NCI-H748 (cell line): Measurements from ENCODE around the gene OR12D1.
"Not testable (repeated sequence)": the region's sequence is repeated elsewhere in the genome, so short reads cannot be mapped to it uniquely, and the experiment has no call there.

Experiments used
- DNase-seq: peaks from one replicate; lab custom pipeline; 2025; ENCODE audit not compliant: unreplicated experiment; lab: John Stamatoyannopoulos, UW

Gene OR12D1

DNA sequence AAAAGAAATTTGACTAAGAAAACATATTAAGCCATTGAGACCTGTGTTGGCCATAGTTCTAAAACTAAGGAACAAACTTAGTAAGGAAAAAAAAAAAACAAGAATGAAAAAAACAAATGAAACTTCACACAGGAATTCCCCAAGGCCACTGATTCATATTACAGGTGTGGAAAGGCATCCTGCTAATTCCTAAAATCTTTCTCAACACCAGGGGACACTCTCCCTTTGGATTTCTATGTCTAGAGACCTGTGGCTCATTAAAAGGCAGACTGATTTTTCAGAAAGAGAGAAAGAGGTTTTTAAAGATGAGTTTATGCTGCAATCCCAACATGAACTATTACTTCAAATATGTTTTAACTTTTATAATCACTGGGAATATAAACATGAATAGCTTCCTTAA is at the start of gene OR12D1:
Gene OR12D1, plus strand, starts transcription at position 341 of the 400 bp plus-strand sequence.
- no peak for DNase-seq

DNA sequence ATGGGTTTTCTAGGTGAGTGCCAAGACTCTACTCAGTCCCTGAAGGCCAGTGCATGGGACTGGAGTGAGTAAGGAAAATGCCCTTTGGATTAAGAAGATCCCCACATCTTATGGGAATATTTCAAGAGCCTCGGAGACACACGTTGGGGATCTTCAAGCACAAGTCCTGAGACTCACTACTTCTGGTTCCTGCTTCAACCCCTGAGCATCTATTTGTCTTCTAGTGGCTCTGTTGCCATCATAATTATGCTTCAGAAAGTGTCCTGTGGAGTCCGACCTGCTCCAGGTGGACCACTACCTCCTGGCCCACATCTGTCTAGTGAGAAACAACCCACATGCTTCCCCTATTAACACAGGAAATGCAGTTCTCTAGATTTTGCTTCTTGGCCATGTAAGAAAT is 46.0 kb upstream of the OR12D1 start, which contains the start of gene OR5V1:
Gene OR5V1, minus strand, starts transcription at position 101 of the 400 bp plus-strand sequence. CDS start 12,670 bp downstream, outside the sequence.
- no peak for DNase-seq

DNA sequence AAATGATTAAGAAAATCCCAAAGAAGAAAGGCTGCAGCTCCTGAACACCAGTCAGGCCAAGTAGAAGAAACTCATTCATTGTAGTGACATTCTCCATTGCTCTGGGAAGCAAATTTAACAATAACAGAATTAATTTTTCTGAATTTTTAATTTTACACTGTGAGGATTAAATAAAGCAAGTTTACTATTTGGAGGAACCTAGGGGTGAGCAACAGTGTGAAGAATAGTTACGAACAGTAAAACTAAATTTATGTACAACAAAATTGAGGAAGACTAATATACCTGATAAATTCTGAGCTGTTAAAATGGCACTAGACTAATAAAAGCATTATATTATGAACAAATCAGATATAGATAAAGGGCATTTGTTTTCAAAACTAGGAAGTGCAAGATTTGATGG is 39.5 kb upstream of the OR12D1 start, which contains the start of gene OR12D3:
Gene OR12D3, minus strand, starts transcription at position 101 of the 400 bp plus-strand sequence. Its CDS starts 4 bp downstream, at position 97.
- no peak for DNase-seq

DNA sequence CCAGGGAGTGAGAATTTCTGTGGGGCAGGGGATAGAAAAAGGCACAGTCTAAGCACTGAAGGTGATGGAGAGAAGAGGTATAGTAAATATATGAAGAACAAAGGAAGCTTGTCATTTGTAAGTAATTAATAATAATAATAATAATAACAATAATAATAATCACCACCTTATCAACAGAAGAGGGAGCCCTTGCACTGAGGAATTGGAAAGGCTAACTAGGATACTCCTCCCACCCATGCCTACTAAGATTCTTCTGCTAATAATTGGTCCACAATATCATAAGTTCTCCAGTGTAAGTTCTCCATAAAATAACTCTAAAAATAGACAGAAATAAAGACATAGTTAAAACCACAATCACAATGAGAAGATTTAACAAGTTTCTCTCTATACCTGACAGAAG is 38.7 kb upstream of the OR12D1 start:
- DNase-seq, result no peak

DNA sequence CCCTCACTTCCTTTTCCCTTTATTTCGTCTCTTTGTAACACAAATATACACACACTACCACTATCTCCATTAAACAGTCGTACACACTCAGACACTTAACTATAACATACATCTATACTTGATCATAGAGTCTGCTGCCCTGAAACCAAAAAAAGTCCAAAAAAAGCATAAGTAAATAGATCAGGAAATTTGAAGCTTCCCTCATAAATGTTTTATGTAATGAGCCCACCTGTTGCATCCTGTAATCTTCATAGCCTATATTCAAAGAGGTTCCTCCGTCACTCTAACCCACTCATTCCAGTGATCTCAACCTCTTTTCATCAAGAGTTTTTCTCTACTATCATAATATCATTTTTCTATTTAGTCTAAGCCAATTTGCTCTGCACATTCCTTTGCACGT is 26.2 kb upstream of the OR12D1 start:
- no peak for DNase-seq

DNA sequence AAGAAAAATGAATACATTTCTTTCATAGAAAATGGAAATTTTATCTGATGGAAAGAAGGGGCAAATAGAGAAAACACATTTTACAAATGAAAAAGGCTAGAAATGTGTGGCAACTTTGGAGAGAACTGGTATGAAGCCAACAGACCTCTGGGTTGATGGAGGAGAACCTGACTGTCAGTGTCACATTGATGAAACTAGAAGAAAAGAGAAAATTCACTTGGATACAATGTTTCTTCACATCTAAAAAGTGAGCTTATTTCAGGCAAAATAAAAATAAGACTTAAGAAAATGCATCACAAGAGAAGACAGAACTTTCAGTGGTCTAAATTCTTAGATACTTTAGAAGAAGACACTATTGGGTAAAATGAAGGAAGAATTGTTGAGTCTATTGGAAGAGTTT is 19.4 kb upstream of the OR12D1 start, which contains the start of gene OR12D2:
Gene OR12D2, plus strand, starts transcription at position 301 of the 400 bp plus-strand sequence. CDS start 1,069 bp downstream, outside the sequence.
- no peak for DNase-seq

DNA sequence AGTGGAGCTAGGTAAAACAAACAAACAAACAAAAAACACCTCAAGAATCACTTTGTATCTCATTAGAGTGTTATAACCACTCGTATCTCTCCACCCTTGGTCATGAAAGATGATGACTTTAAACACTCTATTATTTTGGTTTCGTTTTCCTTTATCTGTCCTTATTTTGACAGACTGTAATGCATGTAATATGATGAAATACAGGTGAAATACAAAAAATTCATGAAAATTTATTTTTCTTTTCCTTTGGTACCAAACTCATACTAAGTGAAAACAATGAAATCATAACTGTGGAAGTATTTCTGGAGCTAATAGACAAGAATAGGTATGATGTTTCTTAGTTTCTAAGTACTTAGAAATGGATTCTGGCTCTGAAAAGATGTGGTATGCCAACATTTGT is 15.2 kb upstream of the OR12D1 start:
- no peak for DNase-seq

DNA sequence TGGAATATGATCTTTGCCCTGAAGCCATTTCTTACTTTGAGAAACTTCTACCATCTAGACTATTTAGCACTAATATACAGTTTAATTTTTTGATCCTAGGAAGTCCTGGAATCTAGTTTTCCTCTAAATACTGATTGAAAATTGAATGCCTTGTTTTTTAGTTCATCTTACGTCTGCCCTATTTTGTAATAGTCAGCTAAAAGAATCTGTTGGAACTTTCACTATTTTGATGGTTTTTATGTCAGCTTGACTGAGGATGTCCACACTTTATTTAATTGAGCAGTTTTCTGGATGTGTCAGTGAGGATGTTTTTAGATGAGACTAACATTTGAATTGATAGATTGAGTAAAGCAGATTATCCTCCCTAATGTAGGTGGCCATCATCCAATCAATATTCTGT is 10.9 kb upstream of the OR12D1 start:
- no peak for DNase-seq

DNA sequence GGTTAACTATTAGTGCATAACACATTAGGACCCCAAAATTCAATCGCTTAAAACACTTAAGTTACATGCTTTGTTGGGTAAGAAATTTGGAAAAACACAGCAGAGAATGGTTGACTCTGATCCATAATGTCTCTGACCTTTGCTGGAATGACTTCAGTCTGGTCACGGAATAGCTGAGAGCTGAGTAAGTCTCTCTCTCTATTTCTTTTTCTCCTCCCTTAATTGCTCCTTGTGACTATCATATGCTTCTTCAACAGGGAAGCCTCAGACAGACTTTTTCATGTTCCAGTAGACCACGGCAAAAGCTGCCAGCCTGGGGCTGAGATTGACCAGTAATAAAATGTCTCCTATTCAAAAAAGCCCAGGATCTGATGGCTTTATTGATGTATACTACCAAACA is 4.8 kb downstream of the OR12D1 start:
- no peak for DNase-seq

DNA sequence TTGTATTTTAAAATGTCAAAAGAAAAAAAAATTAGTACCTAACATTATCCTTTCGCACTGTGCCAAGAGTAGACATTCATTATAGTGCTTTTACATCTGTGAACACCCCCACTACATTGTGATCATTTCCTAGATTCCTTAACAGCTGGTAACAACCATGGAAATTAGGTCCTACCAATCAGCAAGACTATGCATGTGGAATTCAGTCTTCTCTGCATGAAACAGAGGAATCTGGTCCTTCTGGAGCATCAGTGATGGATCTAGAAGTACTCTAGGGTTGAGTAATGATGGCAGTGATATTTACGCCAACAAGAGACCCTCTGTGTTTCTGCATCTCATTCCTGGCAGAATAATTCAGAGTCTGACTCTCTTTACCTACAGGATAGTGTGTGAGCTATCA is 9.4 kb downstream of the OR12D1 start:
- no peak for DNase-seq

DNA sequence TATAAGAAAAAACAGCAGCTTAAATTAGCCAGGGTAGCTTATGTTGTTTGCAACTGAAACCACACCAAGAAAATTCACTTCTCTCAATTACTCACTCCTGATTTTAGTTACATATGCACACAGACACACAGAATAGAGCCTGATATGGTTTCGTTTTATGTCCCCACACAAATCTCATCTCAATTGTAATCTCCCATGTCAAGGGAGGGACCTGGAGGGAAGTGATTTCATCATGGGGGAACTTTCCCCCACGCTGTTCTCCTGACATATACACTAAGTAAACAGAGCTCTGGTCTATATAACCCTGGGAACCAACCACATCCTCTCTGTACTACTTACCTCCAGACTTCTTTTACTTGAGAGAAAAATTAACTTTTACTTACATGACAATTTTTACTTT is 9.8 kb downstream of the OR12D1 start:
- DNase-seq, result no peak

DNA sequence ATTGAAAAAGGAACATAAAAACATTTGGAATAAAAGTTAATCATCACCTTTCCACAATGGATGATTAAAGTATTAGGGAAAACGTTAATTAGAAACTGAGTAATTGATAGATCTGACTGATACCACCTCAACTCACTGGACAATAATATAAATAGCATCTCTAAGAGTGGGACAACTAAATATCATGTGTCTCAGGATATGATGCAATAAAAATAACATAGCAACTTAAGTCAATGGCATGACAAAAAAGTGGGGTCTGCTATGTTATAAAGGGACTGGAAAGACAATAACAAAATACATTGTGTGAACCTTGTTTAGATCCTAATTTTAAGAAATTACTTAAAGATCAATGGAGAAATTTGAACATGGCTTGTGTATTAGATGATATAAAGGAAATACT is 10.3 kb downstream of the OR12D1 start:
- no peak for DNase-seq

DNA sequence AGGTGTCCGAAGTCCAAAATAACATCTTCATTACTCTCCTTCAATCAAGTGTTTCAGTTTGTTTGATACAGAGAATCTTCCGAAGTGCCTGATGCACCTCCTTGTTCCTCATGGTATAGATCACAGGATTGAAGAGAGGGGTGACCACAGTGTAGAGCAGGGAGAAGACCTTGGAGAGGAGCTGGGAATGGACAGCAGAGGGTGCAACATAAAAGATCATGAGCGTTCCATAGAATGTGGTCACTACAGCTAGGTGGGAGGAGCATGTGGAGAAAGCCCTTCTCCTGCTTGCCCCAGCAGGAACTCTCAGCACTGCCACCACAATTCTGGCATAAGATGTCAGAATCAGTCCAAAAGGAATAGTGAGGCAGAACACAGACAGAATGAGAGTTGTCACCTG is 11.9 kb downstream of the OR12D1 start:
- no peak for DNase-seq

DNA sequence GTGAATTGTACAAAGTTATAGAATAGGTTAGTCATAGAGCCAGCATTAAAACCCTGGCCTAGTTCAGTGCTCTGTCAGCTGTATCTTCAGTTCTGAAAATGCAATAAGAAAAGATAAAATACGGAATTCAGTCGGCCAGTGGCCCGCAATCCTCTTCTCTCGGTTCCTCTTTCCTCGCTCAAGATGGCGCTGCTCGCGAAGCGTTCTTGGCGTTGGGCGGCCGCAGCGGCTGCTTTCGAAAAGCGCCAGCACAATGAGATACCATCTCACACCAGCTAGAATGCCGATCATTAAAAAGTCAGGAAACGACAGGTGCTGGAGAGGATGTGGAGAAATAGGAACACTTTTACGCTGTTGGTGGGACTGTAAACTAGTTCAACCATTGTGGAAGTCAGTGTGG is 22.0 kb downstream of the OR12D1 start:
- DNase-seq, result peak; percentile 73

DNA sequence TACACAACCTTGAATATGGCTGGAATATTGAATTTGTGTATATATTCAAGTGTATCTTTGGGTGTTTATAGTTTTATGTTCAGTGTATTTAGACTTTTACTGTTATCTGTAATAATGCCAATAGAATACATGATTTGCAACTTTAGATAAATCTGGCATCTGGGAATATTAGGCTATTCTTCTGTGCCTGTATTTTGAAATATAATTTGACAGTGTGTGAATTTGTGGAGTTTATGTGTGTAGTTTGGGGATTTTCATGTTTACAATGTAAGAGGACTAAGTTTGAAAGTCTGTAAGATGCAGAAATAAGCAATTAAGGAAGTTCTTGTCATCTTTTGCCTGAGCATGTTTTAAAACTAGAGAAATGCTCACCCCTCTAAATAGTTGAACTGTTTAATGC is 24.3 kb downstream of the OR12D1 start, which contains the start of gene OR10C1:
Gene OR10C1, plus strand, starts transcription at position 301 of the 400 bp plus-strand sequence. CDS start 710 bp downstream, outside the sequence.
- no peak for DNase-seq

DNA sequence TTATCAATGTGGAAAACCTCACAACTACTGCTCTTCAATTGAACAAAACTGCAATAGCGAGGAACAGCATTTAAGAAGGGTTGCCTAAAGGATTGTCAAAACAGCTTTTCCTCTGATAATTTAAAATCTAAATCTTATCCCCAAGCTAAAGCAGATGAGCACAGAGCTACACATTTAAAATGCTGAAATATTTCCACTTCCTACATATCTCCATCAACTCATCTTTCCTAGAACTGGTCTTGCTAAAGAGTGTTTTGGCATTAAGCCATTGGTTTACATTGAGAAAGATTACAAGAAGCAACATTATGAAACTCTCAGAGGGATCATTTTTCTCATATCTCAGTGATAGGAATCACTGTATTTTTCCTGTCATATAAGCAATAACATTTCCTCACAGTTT is 28.0 kb downstream of the OR12D1 start:
- DNase-seq, result no peak

DNA sequence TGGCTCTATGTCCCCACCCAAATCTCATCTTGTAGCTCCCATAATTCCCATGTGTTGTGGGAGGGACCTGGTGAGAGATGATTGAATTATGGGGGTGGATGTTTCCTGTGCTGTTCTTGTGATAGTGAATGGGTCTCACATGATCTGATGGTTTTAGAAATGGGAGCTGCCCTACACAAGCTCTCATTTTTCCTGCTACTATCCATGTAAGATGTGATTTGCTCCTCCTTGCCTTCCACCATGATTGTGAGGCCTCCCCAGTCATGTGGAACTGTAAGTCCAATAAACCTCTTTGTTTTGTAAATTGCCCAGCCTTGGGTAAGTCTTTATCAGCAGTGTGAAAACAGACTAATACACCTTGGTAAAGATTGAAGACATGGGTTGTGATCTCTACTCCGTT is 29.3 kb downstream of the OR12D1 start:
- not testable (repeated sequence) for DNase-seq

DNA sequence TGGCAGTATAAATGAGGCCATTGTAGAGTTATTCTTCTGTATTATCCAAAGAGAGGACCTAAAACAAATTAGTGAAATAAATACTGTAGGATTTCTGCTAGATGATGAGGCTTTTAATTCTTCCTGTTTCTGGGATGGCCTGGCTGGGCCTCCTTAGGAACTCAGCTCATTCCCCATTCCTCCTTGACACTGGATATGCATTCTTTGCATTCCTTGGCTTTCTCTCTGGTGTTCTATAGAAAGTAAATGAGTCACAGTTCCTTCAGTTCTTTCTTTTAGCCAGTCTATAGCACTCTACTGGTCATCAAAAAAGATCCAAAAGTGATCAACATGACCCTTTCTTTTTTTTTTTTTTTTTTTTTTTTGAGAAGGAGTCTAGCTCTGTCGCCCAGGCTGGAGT is 32.9 kb downstream of the OR12D1 start:
- no peak for DNase-seq

DNA sequence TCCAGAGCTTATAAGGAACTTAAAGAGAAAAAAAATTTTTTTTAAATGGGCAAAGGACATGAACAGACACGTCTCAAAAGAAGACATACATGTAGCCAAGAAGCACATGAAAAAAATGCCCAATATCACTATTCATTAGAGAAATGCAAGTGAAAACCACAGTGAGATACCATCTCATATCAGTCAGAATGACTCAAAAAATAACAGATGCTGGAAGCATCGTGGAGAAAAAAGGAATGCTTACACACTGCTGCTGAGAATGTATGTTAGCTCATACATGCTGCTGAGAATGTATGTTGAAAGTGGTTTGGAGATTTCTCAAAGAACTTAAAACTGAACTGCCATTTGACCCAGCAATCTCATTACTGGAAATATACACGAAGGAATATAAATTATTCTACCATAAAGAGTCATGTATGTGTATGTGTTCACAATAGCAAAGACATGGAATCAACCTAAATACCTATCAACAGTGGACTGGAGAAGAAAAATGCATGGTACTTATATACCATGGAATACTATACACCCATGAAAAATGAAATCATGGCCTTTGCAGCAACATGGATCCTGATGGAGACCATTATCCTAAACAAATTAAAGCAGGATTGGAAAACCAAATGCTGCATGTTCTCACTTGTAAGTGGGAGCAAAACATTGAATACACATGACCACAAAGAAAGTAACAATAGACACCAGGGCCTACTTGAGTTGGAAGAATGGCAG is 36.9 kb downstream of the OR12D1 start:
- no peak for DNase-seq

DNA sequence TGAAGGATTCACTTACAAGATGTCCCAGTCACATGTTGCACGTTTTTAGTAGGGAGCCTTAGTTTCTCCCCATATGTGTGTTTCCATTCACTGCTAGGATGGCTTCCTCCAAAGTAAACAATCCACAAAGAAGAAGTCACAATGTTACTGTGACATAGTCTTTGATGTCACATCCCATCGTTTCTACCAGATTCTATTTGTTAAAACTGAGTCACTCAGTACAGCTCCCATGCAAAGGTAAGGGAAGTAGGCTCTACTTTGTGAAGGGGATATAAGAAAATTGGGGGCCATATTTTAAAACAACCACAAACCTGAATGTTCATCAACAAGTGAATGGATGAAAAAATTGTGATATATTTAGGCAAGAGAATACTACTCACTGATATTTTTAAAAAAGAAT is 42.2 kb downstream of the OR12D1 start, which contains the start of the genes OR11A1 and OR2H1:
Gene OR11A1, minus strand, starts transcription at position 101 of the 400 bp plus-strand sequence. CDS start 29,430 bp downstream, outside the sequence.
Gene OR2H1, plus strand, starts transcription at position 185 of the 400 bp plus-strand sequence. CDS start 4,615 bp downstream, outside the sequence.
- no peak for DNase-seq

DNA sequence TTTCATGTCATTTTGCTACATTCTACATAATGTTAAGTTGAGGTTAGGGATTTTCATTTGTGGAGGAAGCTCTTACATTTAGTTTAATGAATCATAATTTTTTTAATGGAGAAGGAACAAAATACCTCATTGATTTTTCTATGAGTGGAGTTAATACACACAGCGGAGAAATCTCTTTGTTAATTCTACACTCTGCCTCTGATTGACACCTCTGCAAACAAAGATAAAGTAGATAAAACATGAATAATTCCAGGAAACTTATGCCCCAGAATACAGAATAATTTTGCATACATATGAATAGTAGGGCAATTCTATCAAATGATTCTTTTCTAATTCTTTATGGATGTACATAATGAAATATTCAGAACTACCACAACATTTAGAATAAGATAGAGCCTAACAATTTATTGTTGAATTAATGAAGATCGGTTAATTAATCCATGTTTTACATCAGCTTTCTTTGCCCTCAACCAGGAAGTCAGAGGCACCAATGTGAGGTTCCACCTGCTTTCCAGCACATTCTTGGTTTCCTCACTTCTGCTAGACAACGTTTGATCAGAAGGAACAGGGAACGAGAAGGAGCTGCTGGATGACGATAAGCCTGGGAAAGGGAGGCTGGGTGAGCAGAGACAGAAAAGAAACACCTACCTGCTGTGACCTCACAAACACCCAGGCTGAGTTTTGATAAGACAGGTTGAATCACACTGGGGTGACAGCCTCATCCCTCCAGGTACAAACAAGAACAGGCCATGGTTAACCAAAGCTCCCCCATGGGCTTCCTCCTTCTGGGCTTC is 46.5 kb downstream of the OR12D1 start:
- no peak for DNase-seq

DNA sequence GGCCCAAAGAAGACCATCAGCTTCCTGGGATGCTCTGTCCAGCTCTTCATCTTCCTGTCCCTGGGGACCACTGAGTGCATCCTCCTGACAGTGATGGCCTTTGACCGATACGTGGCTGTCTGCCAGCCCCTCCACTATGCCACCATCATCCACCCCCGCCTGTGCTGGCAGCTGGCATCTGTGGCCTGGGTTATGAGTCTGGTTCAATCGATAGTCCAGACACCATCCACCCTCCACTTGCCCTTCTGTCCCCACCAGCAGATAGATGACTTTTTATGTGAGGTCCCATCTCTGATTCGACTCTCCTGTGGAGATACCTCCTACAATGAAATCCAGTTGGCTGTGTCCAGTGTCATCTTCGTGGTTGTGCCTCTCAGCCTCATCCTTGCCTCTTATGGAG is 47.3 kb downstream of the OR12D1 start:
- DNase-seq, result no peak
